UCSD-AML1 (cell line): ENCODE measurements around the gene SPRY4.
"Not testable (repeated sequence)": the region's sequence is repeated elsewhere in the genome, so short reads cannot be mapped to it uniquely, and the experiment has no call there.

Source experiments
- DNase-seq: peaks from one replicate; lab custom pipeline; 2025; ENCODE audit not compliant: unreplicated experiment; lab: John Stamatoyannopoulos, UW

Gene SPRY4

DNA sequence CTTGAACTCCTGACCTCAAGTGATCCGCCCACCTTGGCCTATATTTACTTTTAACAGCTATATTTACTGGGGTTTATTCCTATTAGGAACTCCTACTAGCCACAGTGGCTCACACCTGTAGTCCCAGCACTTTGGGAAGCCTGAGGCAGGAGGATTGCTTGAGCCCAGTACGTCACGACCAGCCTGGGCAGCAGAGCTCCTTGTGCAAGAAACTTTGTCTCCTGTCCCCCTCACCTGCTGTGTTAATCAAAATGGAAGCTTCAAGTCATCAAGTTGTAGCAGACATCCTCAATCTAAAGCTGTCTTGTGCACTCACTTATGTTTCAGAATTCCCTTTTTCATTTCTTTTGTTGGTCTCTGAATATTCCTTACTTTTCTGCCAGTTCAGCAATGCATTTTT is 15.0 kb upstream of the SPRY4 start:
- DNase-seq, result no peak

DNA sequence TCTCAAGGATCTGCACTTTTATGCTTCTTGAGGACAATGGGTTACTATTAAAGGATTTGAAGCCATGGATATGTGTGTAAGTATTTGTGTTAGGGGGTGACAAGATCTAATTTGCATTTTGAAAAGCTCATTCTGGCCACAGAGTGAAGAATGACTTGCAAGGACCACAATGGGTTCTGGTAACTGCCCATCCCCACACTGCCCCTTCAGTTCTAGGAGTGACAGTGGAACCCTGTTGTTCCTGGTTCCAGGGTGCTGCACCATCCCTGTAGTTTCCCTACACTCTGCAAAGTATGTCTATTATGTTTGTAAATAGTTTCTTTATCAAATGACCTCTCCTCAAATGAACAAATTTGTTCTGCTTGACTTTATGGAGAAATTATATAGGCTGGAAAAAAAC is 9.7 kb upstream of the SPRY4 start:
- no peak for DNase-seq

DNA sequence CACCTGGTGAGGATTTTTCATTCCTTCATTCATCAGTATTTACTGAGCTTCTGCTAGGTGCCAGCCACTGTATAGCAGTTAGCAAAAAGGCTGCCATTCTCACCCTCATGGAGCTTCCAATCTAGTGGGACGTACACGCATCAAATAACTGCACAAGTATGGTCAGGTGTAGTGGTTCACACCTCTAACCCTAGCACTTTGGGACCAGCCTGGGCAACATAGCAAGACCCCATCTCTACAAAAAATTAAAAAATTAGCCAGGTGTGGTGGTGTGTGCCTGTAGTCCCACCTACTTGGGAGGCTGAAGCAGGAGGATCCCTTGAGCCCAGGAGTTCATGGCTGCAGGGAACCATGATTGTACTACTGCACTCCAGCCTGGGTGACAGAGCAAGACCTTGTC is 8.9 kb upstream of the SPRY4 start:
- not testable (repeated sequence) for DNase-seq

DNA sequence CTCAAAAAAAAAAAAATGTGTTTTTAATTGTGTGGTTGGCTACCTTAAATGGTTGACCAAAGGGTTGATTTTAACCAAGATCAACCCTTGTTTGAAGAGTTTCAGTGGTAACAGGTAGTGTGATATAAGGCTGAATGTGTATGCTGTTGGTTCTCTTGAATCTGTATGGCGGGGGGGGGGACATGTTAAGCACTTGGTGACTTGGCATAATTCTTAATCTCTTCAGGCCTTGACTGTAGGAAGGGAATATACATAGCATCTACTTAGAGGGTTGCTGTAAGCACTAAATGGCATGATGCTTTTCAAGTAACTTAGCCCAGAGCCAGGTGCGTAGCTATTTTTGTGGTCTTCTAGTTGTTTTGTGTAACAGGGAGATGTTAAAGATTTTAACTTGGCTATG is 5.6 kb upstream of the SPRY4 start:
- no peak for DNase-seq

- no peak for DNase-seq
Observed at GRCh38 chr5:142330026-142330425, 5.2 kb upstream of the SPRY4 start.

DNA sequence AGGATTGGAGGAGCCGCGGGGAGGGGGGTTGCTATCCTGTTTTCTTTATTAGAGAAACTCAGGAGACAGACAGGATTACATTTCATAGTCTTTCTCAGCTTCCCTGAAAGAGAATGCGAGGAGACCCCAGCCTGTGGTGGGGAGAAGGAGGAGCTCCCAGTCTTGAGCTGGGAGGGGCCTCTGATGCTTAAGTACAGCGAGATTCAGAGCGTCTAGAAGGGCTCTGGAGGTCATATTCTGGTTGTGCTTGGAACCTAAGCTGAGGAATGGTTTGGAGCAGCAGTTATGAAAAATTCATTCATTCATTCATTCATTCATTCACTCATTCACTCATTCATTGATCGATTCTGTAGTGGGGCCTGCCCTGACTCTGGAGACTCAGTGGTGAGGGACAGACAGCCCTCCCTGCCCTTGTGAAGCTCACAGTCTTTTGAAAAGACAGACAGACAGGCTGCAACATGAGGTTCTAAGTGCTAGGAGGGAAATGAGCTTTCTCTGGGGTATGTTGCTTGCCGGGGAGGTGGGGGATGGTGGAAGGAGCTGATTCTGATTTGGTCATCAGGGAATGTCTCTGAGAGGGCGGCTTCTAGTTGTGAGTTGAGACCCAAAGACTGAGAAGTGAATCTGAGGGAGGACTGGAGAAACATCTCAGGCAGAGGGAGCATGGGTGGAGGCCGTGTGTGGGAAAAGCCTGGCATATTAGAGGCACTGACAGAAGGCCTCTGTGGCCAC is 2.5 kb upstream of the SPRY4 start:
- DNase-seq, result no peak

GRCh38 chr5:142326480-142326938 is 1.7 kb upstream of the SPRY4 start:
- no peak for DNase-seq

- no peak for DNase-seq
Observed at GRCh38 chr5:142325725-142326479, 1.1 kb upstream of the SPRY4 start.

DNA sequence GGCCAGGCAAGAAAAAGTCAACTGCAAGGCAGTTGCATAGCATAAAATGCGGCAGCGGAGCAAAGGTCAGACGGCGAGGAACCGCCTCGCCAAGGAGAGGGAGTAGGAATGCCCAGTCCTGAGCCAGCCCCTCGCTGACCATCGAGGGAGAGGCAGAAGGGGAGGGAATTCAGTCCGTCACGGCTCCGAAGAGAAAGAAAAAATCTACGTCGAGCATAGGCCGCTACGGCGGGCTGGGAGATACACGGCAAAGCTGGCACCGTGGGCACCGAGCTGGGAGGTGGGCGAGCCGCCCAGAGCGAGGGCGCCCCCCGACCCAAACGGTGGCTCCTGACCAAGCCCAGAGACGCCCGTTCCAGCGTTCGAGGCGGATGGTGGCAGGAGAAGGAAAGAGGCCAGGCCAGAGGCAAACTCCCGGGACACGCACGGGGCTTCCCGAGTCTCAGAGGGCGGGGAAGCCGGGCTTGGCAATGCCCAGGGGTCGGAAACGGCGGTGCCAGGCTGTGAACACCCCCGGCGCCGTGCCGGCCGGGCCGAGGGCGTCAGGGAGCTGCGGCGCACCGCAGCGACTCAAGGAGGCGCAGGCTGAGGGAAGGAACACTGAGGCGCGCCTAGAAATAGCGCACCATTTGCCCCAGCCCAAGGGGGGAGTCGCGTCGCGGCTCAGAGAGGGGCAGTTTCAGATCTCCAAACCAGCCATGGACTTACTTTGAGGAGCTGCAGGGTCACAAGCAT is 518 bp downstream of the SPRY4 start:
- no peak for DNase-seq

DNA sequence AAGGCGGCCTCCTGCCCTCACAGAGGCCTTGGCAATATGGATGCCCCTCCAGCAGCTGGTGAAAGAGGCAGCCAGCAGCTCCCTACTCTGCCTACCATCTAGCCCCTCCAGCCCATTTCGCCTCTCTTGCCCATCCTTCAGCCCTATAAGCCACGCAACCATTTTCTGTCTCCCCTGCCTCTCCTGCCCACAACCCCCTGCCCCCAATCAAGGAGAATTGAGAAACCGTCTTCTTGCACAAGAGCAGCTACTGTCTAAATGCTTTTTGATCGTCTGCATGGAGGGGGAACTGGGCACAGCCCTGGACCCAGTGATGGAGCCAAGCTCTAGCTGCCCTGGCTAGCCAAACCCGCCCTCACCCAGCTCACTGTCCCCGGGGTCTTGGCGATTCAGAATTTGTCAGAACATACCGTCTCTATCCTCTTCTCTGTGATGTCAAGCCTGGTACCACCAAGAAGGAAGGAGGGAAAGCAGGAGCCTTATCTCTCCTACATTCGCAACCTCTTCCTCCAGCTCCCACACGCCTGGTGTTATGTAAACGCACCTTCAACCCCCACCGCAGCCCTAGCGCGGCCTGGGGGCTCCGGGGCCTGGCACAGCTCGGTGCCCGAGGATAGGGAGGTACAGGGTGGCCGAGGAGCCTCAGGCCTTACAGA is 1.2 kb downstream of the SPRY4 start:
- no peak for DNase-seq

DNA sequence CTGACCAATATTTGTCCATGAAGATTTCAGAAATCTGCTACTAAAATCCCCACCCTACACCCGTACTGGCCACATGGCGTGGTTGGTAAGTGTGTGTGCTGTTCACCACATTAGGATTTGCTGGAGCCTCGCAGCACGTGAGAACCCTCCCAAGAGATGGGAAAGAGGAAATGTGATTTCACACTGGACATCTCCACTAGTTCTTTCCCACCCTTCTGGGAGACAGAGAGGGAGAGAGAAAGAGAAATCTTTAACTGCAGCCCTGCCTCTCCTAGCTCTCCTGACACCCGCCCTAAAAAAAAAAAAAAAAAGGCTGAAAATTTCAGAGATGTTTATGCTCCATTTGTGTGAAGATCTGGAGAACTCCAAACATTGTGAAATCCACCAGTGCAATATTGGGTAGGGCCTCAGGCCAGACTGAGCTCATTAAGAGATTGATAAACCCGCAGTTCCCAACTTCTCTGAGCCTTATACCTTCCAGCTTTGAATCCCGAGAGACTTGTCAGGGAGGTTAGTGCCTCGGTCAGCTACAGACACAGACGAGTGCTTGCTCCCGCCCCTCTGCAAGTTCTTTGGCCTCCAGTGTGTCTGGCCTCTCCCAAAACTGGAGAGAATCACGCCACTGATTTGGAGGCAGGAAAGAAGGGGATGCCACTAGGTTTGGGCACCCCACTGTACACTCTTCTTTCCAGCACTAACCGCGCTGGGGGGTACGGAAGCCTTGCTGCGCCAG is 1.9 kb downstream of the SPRY4 start:
- DNase-seq, result no peak

- no peak for DNase-seq
Observed at GRCh38 chr5:142322403-142322746, 2.4 kb downstream of the SPRY4 start.

DNA sequence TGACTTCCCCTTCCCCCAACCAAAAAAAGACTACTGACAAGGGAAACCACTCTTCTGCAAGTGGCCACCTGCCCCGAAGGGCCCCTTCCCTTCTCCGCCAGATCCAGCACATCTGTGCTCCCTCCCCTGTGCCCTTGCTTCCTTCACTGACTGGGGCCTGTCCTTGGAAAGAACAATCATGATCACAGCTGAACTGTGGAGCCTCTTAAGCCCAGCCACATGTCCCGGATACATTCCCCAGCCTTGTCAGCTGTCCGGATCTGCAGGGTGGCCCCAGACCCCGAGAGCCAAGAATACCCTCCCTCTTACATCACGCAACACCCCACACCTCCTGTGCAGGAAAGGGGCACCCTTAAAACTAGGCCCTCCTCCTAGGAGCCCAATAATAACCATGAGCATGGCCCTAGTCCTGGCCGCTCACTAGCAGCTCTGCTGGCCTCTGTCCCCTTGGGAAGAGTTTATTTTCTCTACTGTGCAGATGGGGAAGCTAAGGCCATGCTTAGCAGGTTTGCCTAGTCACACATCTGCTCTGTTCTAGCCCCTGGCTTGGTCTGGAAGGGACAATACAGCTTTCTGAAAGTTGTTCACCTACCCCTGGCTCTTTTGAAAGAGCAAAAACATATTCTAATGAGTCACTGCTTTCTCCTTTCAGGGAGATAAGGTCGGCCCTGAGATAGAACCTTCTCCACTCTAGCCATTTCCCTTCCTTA is 3.8 kb downstream of the SPRY4 start:
- peak; percentile 26 for DNase-seq

GRCh38 chr5:142320430-142320738 is 4.4 kb downstream of the SPRY4 start:
- no peak for DNase-seq

DNA sequence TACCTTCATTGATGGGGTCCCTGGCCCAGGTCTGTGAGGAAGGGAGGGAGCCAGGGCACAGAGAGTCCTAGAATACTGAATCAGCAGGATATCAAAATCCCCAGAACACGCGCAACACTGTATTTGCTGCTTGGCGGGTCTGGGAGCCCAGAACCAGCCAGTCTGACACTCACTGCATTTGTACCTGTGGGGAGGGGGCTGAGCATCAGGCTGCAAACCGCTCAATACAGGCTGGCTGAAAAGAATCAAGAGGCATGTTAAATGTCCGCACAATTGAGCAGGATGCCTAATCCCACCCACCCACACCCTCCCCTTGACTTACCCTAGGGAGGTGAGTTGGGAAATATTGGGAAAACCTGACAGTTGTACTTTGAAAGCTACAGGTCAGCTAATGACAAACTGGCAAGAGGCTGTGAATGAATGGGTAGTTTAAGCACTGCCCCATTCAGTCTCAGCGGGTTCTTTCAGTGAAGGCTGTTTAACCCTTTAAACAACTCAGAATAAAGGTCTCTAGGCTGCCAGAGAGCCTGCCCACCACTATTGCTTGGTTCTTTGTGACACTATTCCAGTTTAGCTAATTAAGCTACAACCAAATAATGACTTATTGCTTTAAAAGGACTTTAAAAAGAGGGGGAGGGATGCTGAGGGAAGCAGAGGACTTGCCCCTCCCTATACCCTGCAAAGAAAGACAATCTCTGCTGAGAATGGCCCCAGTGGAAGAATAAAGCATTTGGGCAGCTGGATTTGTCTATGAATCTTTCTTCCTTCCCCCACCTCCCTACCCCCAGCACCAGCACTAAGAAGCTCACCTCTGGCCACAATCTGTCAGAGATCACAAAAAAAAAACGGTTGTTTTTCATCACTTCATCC is 5.0 kb downstream of the SPRY4 start:
- no peak for DNase-seq

- no peak for DNase-seq
Observed at GRCh38 chr5:142319105-142319504, 5.7 kb downstream of the SPRY4 start.

DNA sequence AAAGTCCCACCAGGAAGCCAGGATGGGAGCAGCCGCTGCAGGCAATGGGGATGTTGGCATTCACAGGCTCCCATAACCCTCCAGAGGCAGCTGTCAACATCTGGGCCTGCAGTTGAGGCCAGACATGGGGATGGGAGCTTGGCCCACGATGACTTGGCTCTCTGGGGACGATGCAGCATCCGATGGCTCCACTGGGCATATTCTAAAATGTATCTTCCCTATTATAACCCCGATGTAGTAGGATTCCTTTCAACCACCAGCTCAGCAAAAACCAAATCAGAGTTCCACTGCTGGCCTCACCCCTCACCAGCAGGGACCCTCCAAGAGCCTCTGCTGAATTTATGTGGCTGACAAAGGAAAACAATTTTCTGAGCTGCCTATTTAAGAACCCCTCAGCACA is 7.1 kb downstream of the SPRY4 start:
- no peak for DNase-seq

- DNase-seq, result no peak
Observed at GRCh38 chr5:142317173-142317572, 7.6 kb downstream of the SPRY4 start.

DNA sequence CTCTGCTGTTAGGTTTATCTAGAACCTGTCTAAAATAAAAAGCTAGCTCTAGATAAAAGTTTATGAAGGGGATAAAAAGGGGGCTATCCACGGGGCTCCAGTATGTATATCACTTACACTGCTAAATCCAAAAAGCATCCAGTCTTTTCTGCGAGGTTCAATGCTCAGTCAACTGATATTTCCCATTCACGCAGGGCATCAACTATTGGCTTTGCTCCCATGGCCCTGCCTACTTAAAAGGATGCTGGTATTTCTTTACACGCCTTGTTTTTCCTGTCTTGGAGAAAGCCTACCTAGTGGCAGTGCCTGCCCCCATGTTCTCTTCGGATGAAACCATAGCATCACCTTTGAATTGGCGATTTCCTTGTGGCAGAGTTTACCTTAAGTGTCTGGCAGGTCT is 8.1 kb downstream of the SPRY4 start:
- no peak for DNase-seq
